Effector CD4-positive, alpha-beta T cell (primary cell): ENCODE measurements around the gene USP25.
"Not testable (repeated sequence)": the region's sequence is repeated elsewhere in the genome, so short reads cannot be mapped to it uniquely, and the experiment has no call there.

Source experiments
- DNase-seq: peaks from one replicate; pipeline ENCODE4 v3.0.0-alpha.2; 2020

Gene USP25

GRCh38 chr21:15732290-15732995 lies 2.7 kb downstream of the USP25 start:
- DNase-seq: no peak

- DNase-seq: no peak
These were observed 3.2 kb downstream of the USP25 start for GRCh38 chr21:15732996-15733329.

GRCh38 chr21:15735409-15735808 lies 5.6 kb downstream of the USP25 start:
- DNase-seq: no peak

- DNase-seq: not testable (repeated sequence)
These were observed 6.1 kb downstream of the USP25 start for GRCh38 chr21:15735931-15736330.

- not testable (repeated sequence) for DNase-seq
These were observed 9.0 kb downstream of the USP25 start for GRCh38 chr21:15738779-15739178.

GRCh38 chr21:15740383-15740782 lies 10.6 kb downstream of the USP25 start:
- no peak for DNase-seq

GRCh38 chr21:15741510-15741909 lies 11.7 kb downstream of the USP25 start:
- DNase-seq: no peak

GRCh38 chr21:15742052-15742670 lies 12.4 kb downstream of the USP25 start:
- no peak for DNase-seq

GRCh38 chr21:15742694-15743093 lies 12.9 kb downstream of the USP25 start:
- DNase-seq: no peak

- DNase-seq: no peak
These were observed 13.8 kb downstream of the USP25 start for GRCh38 chr21:15743593-15743992.

- no peak for DNase-seq
These were observed 15.1 kb downstream of the USP25 start for GRCh38 chr21:15744926-15745325.

GRCh38 chr21:15748586-15748985 lies 18.8 kb downstream of the USP25 start:
- no peak for DNase-seq

GRCh38 chr21:15749082-15749860 lies 19.5 kb downstream of the USP25 start:
- DNase-seq: no peak

GRCh38 chr21:15749861-15750159 lies 20.0 kb downstream of the USP25 start:
- no peak for DNase-seq

GRCh38 chr21:15751037-15751436 lies 21.3 kb downstream of the USP25 start:
- no peak for DNase-seq

GRCh38 chr21:15751546-15751945 lies 21.8 kb downstream of the USP25 start:
- DNase-seq: no peak

- DNase-seq: no peak
These were observed 23.1 kb downstream of the USP25 start for GRCh38 chr21:15752763-15753407.

GRCh38 chr21:15753741-15754140 lies 24.0 kb downstream of the USP25 start:
- no peak for DNase-seq

- no peak for DNase-seq
These were observed 24.9 kb downstream of the USP25 start for GRCh38 chr21:15754640-15755039.

GRCh38 chr21:15755125-15755524 lies 25.3 kb downstream of the USP25 start:
- DNase-seq: no peak

- DNase-seq: no peak
These were observed 29.7 kb downstream of the USP25 start for GRCh38 chr21:15759469-15759868.

- no peak for DNase-seq
These were observed 31.8 kb downstream of the USP25 start for GRCh38 chr21:15761507-15762100.

- DNase-seq: no peak
These were observed 33.6 kb downstream of the USP25 start for GRCh38 chr21:15763359-15763758.
